CD4-positive, alpha-beta T cell (primary cell): ENCODE data around the gene ASB6. TPM values are rescaled to one million over a fixed set of nuclear protein-coding genes. Genes with fewer than 3 reads are reported as not detected.
"Not testable (repeated sequence)": the region's sequence is repeated elsewhere in the genome, so short reads cannot be mapped to it uniquely, and the experiment has no call there.

ENCODE experiments used
- ATAC-seq: fragments of 200-7000 bp; cut with Tn5 transposase; one replicate; pipeline ENCODE4 v1.10.0; 2022; ENCODE audit warnings: mild to moderate bottlenecking; ENCODE audit not compliant: poor library complexity
- CTCF ChIA-PET: fragments of 350-600 bp; sonication (Branson Sonifier 250); formaldehyde crosslinking; loops from one replicate; lab custom pipeline; 2021; ENCODE audit warnings: antibody characterized with exemption, inconsistent platforms; lab: Charles Lee
- POLR2A ChIA-PET: fragments of 350-600 bp; sonication (Branson Sonifier 250); formaldehyde crosslinking; loops from one replicate; lab custom pipeline; 2021; ENCODE audit warnings: antibody characterized with exemption, inconsistent platforms; lab: Charles Lee
- DNase-seq, 14 experiments: peaks; one replicate each; pipeline ENCODE4 v3.0.0-alpha.2; 2013 to 2020; ENCODE audit warnings: mixed read lengths in 2 of 14
- H3K27ac ChIP-seq, 2 donors: one replicate each; pipeline versions ENCODE4 v1.5.1 to v1.7.0; 2013; ENCODE audit warnings: low read length in 2 of 2, low read depth in 1 of 2, mild to moderate bottlenecking in 1 of 2
- H3K27me3 ChIP-seq, 2 experiments: 1 replicate in 1 of 2; 2 replicates in 1 of 2; pipeline versions ENCODE4 v1.6.1 to v1.7.0; 2013; ENCODE audit warnings: low read length in 2 of 2, control low read depth in 1 of 2, mild to moderate bottlenecking in 1 of 2, moderate library complexity in 1 of 2; ENCODE audit not compliant: insufficient read depth in 2 of 2, control insufficient read depth in 1 of 2
- H3K36me3 ChIP-seq: one replicate; pipeline ENCODE4 v1.6.1; 2013; ENCODE audit warnings: low read length, control low read depth; ENCODE audit not compliant: insufficient read depth
- H3K4me1 ChIP-seq: one replicate; pipeline ENCODE4 v1.6.1; 2013; ENCODE audit warnings: low read length, control low read depth; ENCODE audit not compliant: insufficient read depth
- H3K4me3 ChIP-seq: one replicate; pipeline ENCODE4 v1.5.1; 2013; ENCODE audit warnings: mild to moderate bottlenecking, low read length, moderate library complexity
- H3K9me3 ChIP-seq, 2 experiments: 1 replicate in 1 of 2; 2 replicates in 1 of 2; pipeline versions ENCODE4 v1.6.1 to v1.7.0; 2013; ENCODE audit warnings: low read length in 2 of 2, mild to moderate bottlenecking in 2 of 2, control low read depth in 1 of 2, moderate library complexity in 1 of 2; ENCODE audit not compliant: control insufficient read depth in 1 of 2, insufficient read depth in 1 of 2
- H3K27ac Mint-ChIP-seq: one replicate; pipeline ENCODE4 v1.8.0; 2020; ENCODE audit warnings: mixed read lengths
- H3K27me3 Mint-ChIP-seq: one replicate; pipeline ENCODE4 v1.8.0; 2021; ENCODE audit warnings: mixed read lengths
- H3K36me3 Mint-ChIP-seq: one replicate; pipeline ENCODE4 v1.8.0; 2021; ENCODE audit warnings: low read depth, mixed read lengths
- H3K4me1 Mint-ChIP-seq: one replicate; pipeline ENCODE4 v1.8.0; 2021; ENCODE audit warnings: low read depth, mixed read lengths
- H3K4me3 Mint-ChIP-seq: one replicate; pipeline ENCODE4 v1.8.0; 2020; ENCODE audit warnings: mild to moderate bottlenecking, mixed read lengths
- H3K9me3 Mint-ChIP-seq: one replicate; pipeline ENCODE4 v1.8.0; 2020; ENCODE audit warnings: mixed read lengths
- intact Hi-C, 2 experiments: fragments of 100-400 bp; cut with DNase I in 1 of 2; cut with micrococcal nuclease in 1 of 2; formaldehyde crosslinking; loops; one replicate each; pipeline versions ENCODE4 v1.15.1 to v1.9.0; 2023 to 2025; cut with DNase I, micrococcal nuclease
- total RNA-seq, 174 experiments: library from RNA in 2 of 174; stranded (reverse) in 2 of 174; gene quantifications; one replicate each; pipeline ENCODE4 v1.2.3 and lab custom pipeline; 2021 to 2026
- TF ChIP-seq, protein P1 (sequence below): fragments of 200-600 bp; IDR thresholded peaks from one replicate; pipeline ENCODE4 v1.8.0; 2022; ENCODE audit warnings: antibody characterized with exemption, mild to moderate bottlenecking

The ASB6 gene
- total RNA-seq, 2 experiments from 2014 or later = 28.5 to 29.3 TPM

DNA sequence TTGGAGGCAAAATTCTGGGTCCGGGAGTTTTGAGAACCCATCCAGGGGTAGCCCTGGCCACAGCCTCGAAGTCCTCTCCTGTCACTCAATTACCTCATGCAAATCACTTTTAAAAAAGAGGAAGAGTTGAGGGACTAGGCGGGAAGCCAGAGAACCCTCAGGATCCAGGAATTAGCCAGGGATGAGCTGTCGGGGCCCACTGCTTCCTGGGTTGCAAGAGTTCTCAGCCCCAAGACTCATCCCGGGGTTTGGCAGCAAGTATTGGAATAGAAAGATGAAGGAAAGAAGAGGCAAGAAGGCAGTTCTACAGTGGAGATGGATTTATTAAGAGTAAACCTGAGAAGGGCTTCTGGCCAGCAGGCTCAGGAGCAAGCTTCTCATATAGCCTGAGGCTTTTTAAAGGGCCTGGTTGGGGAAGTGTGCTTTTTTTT is 46.6 kb downstream of the ASB6 start:
- Histone ChIP-seq H3K9me3 (no peaks in the 10 kb centered on the region), H3K36me3 (no peaks in the 10 kb centered on the region), H3K4me1 (peaks cover 30% of the 10 kb centered on the region), H3K27ac (no peak overlapping the region), H3K27me3 (peaks cover 0 to 3% of the 10 kb centered on the region in 2 experiments), H3K4me3 (no peak overlapping the region)
- no peak for DNase-seq
- Mint-ChIP-seq H3K4me3 (no peak overlapping the region), H3K27me3 (peaks cover 6% of the 10 kb centered on the region), H3K9me3 (no peaks in the 10 kb centered on the region), H3K27ac (peak overlapping the region; percentile 68), H3K4me1 (peaks cover 16% of the 10 kb centered on the region), H3K36me3 (no peaks in the 10 kb centered on the region)
- CTCF ChIA-PET = no interaction called here
- no peak for ATAC-seq
- intact Hi-C loops = no loop called here
- TF ChIP-seq, protein P1, sequence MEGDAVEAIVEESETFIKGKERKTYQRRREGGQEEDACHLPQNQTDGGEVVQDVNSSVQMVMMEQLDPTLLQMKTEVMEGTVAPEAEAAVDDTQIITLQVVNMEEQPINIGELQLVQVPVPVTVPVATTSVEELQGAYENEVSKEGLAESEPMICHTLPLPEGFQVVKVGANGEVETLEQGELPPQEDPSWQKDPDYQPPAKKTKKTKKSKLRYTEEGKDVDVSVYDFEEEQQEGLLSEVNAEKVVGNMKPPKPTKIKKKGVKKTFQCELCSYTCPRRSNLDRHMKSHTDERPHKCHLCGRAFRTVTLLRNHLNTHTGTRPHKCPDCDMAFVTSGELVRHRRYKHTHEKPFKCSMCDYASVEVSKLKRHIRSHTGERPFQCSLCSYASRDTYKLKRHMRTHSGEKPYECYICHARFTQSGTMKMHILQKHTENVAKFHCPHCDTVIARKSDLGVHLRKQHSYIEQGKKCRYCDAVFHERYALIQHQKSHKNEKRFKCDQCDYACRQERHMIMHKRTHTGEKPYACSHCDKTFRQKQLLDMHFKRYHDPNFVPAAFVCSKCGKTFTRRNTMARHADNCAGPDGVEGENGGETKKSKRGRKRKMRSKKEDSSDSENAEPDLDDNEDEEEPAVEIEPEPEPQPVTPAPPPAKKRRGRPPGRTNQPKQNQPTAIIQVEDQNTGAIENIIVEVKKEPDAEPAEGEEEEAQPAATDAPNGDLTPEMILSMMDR = no peak
- POLR2A ChIA-PET = interaction anchor here (1.2 to 1.8 kb wide), 2 partner anchors 9 to 11 kb away, joined by 3 to 8 read pairs; no protein-coding TSS in a partner anchor

DNA sequence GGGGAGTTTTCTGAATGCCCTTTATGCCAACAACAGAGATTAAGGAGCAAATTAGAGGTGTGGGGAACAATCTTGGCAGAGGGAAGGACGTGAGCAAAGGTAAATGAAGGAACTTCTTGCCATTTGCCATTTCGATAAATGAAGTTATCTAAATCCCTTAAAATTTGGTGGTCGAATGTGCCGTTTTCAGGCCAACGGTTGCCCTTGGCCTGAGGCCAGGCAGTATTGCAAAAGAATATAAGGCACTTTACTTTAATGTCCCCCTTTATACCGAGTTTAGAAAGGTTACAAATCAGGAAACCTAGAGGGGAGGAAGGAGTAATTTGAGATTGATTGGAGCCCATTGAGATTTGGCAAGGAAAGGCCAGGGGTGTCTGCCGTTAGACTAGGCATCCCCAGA is 47.3 kb downstream of the ASB6 start:
- Mint-ChIP-seq H3K27ac (no peak overlapping the region), H3K27me3 (peaks cover 6% of the 10 kb centered on the region), H3K9me3 (no peaks in the 10 kb centered on the region), H3K4me1 (peaks cover 16% of the 10 kb centered on the region), H3K4me3 (no peak overlapping the region), H3K36me3 (no peaks in the 10 kb centered on the region)
- Histone ChIP-seq H3K36me3 (no peaks in the 10 kb centered on the region), H3K9me3 (no peaks in the 10 kb centered on the region), H3K4me1 (peaks cover 30% of the 10 kb centered on the region), H3K27me3 (peaks cover 0 to 3% of the 10 kb centered on the region in 2 experiments), H3K4me3 (no peak overlapping the region), H3K27ac (no peak overlapping the region)
- no peak for ATAC-seq
- DNase-seq = no peak
- intact Hi-C loops = no loop called here
- CTCF ChIA-PET = no interaction called here
- POLR2A ChIA-PET = no interaction called here
- TF ChIP-seq, protein P1 = no peak

DNA sequence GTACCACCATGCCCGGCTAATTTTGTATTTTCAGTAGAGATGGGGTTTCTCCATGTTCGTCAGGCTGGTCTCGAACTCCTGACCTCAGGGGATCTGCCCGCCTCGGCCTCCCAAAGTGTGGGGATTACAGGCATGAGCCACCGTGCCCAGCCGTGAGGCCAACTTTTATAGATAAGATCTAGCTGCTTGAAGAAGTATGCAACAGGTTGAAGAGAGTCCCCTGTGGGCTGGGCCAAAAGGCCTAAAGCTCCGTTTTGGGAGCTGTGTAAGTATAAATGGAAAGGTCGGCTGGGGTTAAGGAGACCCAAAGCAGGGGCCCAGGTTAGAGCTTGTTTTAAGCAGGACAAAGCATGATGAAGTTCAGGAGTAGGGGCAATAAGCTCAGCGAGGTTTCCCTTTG is 49.2 kb downstream of the ASB6 start:
- H3K4me1 Mint-ChIP-seq, intact Hi-C loops, H3K27ac Mint-ChIP-seq, H3K27me3 ChIP-seq, H3K9me3 ChIP-seq, H3K27ac ChIP-seq, H3K4me3 Mint-ChIP-seq, H3K36me3 ChIP-seq, H3K4me3 ChIP-seq, ATAC-seq, H3K27me3 Mint-ChIP-seq, H3K36me3 Mint-ChIP-seq, POLR2A ChIA-PET, H3K9me3 Mint-ChIP-seq, DNase-seq: not testable (repeated sequence)
- CTCF ChIA-PET = interaction anchor here (0.7 kb wide), 1 partner anchor 185 kb away, joined by 3 read pairs; no protein-coding TSS in a partner anchor
- H3K4me1 ChIP-seq = peaks cover 20% of the 10 kb centered on the region

DNA sequence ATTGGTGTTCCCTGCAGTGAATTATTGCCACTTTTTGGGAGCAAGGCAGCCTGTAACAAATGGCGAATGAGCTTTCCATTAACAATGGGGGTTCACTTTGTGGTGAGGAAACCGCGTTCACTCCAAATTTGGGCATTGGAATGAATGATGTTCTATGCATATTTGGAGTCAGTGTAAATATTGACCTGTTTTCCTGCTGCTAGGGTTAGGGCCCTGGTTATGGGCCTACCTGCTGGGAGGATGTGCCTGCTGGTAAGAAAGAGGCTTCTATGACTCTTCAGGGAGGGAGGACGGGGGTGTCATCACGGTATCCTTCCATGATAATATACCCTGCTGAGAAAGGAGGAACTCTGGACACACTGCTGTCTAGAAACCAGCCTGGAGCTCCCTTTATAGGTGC is 50.0 kb downstream of the ASB6 start:
- H3K4me3 ChIP-seq = no peak overlapping the region
- intact Hi-C loops = no loop called here
- Mint-ChIP-seq H3K9me3 (no peaks in the 10 kb centered on the region), H3K4me1 (peaks cover 14% of the 10 kb centered on the region), H3K4me3 (no peak overlapping the region), H3K27ac (no peak overlapping the region), H3K36me3 (no peaks in the 10 kb centered on the region), H3K27me3 (no peaks in the 10 kb centered on the region)
- no peaks in the 10 kb centered on the region for H3K9me3 ChIP-seq
- peaks cover 17% of the 10 kb centered on the region for H3K4me1 ChIP-seq
- H3K36me3 ChIP-seq = no peaks in the 10 kb centered on the region
- ChIA-PET CTCF (no interaction called here), POLR2A (no interaction called here)
- TF ChIP-seq, protein P1 = no peak
- DNase-seq = no peak
- no peaks in the 10 kb centered on the region for H3K27me3 ChIP-seq
- no peak for ATAC-seq
- H3K27ac ChIP-seq = no peak overlapping the region
